Neural crest cell (in vitro differentiated cells): ENCODE data around the gene NCOA3. TPM values are rescaled to one million over a fixed set of nuclear protein-coding genes. Genes with fewer than 3 reads are reported as not detected.
A peak's percentile ranks its signal among the peaks of the same experiment; 100 is the strongest.

ENCODE experiments used
- DNase-seq: peaks from one replicate; pipeline ENCODE4 v3.0.0; 2021; ENCODE audit warnings: low read depth, mixed read lengths, low spot score
- H3K27ac Mint-ChIP-seq: one replicate; pipeline ENCODE4 v1.8.0; 2021; ENCODE audit warnings: mild to moderate bottlenecking, mixed read lengths; ENCODE audit not compliant: unreplicated experiment
- H3K27me3 Mint-ChIP-seq: 2 replicates; pipeline ENCODE4 v1.8.0; 2021; ENCODE audit warnings: low read depth, mild to moderate bottlenecking, mixed read lengths
- H3K36me3 Mint-ChIP-seq: 2 replicates; pipeline ENCODE4 v1.8.0; 2021; ENCODE audit warnings: low read depth, mild to moderate bottlenecking, mixed read lengths
- H3K4me1 Mint-ChIP-seq: 2 replicates; pipeline ENCODE4 v1.8.0; 2021; ENCODE audit warnings: mixed read lengths
- H3K4me3 Mint-ChIP-seq: one replicate; pipeline ENCODE4 v1.8.0; 2021; ENCODE audit warnings: mild to moderate bottlenecking, mixed read lengths
- H3K9me3 Mint-ChIP-seq: 2 replicates; pipeline ENCODE4 v1.8.0; 2021; ENCODE audit warnings: mixed read lengths
- CTCF ChIP-seq: fragments of 200-600 bp; sonication (generic); conservative IDR thresholded peaks from 2 replicates; pipeline ENCODE4 v1.5.0; 2021; ENCODE audit warnings: antibody characterized with exemption, mild to moderate bottlenecking
- total RNA-seq: library from RNA; stranded (reverse); gene quantifications from 2 replicates; pipeline ENCODE4 v1.2.1, GENCODE V29; 2021

The NCOA3 gene
- total RNA-seq, 1 donor from 2014 or later = 25.7 TPM

GRCh38 chr20:47558295-47559066 is 56.8 kb downstream of the NCOA3 start:
- no peak for TF ChIP-seq CTCF
- no peak for DNase-seq
- Mint-ChIP-seq H3K27me3 (no peaks in the 10 kb centered on the region), H3K4me1 (peaks cover 43% of the 10 kb centered on the region), H3K9me3 (no peaks in the 10 kb centered on the region), H3K4me3 (peak overlapping the region; percentile 24), H3K36me3 (peaks cover 6% of the 10 kb centered on the region), H3K27ac (no peak overlapping the region)

- H3K4me1 Mint-ChIP-seq = peaks cover 46% of the 10 kb centered on the region
- no peak for TF ChIP-seq CTCF
- H3K27me3 Mint-ChIP-seq = no peaks in the 10 kb centered on the region
- H3K9me3 Mint-ChIP-seq = no peaks in the 10 kb centered on the region
- DNase-seq = no peak
- H3K4me3 Mint-ChIP-seq = peak overlapping the region; percentile 24
- H3K36me3 Mint-ChIP-seq = peaks cover 6% of the 10 kb centered on the region
- no peak overlapping the region for H3K27ac Mint-ChIP-seq
These were observed 57.5 kb downstream of the NCOA3 start for GRCh38 chr20:47559141-47559540.

GRCh38 chr20:47561180-47561579 is 59.5 kb downstream of the NCOA3 start:
- no peak for DNase-seq
- Mint-ChIP-seq H3K27me3 (no peaks in the 10 kb centered on the region), H3K27ac (no peak overlapping the region), H3K4me1 (peaks cover 49% of the 10 kb centered on the region), H3K4me3 (no peak overlapping the region), H3K36me3 (no peaks in the 10 kb centered on the region), H3K9me3 (no peaks in the 10 kb centered on the region)
- TF ChIP-seq CTCF = no peak

GRCh38 chr20:47561603-47562583 is 60.2 kb downstream of the NCOA3 start:
- Mint-ChIP-seq H3K4me1 (peaks cover 42% of the 10 kb centered on the region), H3K27ac (no peak overlapping the region), H3K27me3 (no peaks in the 10 kb centered on the region), H3K9me3 (no peaks in the 10 kb centered on the region), H3K4me3 (no peak overlapping the region), H3K36me3 (no peaks in the 10 kb centered on the region)
- DNase-seq = no peak
- TF ChIP-seq CTCF = no peak

GRCh38 chr20:47566269-47566668 is 64.6 kb downstream of the NCOA3 start:
- Mint-ChIP-seq H3K9me3 (peaks cover 3% of the 10 kb centered on the region), H3K4me3 (no peak overlapping the region), H3K27me3 (no peaks in the 10 kb centered on the region), H3K27ac (no peak overlapping the region), H3K4me1 (peaks cover 18% of the 10 kb centered on the region), H3K36me3 (peaks cover 6% of the 10 kb centered on the region)
- no peak for DNase-seq
- TF ChIP-seq CTCF = no peak
